Subcutaneous abdominal adipose tissue (tissue), 5 donors: ENCODE results near the gene BSG.
"Not testable (repeated sequence)": the region's sequence is repeated elsewhere in the genome, so short reads cannot be mapped to it uniquely, and the experiment has no call there.

ENCODE experiments used
- H3K27ac ChIP-seq: one replicate; pipeline ENCODE4 v1.7.0; 2013; ENCODE audit warnings: low read depth, mild to moderate bottlenecking, inconsistent platforms, low read length, moderate library complexity
- H3K27me3 ChIP-seq, 5 donors: one replicate each; pipeline ENCODE4 v1.7.0; 2013; ENCODE audit warnings: low read length in 5 of 5, inconsistent platforms in 1 of 5; ENCODE audit not compliant: control insufficient read depth in 5 of 5, insufficient read depth in 4 of 5
- H3K36me3 ChIP-seq, 5 donors: one replicate each; pipeline ENCODE4 v1.7.0; 2013; ENCODE audit warnings: low read length in 5 of 5; ENCODE audit not compliant: control insufficient read depth in 5 of 5, insufficient read depth in 5 of 5
- H3K4me1 ChIP-seq, 5 donors: one replicate each; pipeline ENCODE4 v1.7.0; 2013; ENCODE audit warnings: low read length in 5 of 5, mild to moderate bottlenecking in 3 of 5, moderate library complexity in 1 of 5; ENCODE audit not compliant: control insufficient read depth in 5 of 5, insufficient read depth in 5 of 5
- H3K4me3 ChIP-seq, 5 donors: one replicate each; pipeline ENCODE4 v1.7.0; 2013; ENCODE audit warnings: low read length in 5 of 5, low read depth in 1 of 5
- H3K9ac ChIP-seq, 5 donors: one replicate each; pipeline ENCODE4 v1.7.0; 2013; ENCODE audit warnings: low read length in 5 of 5, mild to moderate bottlenecking in 4 of 5, moderate library complexity in 3 of 5
- H3K9me3 ChIP-seq, 5 donors: one replicate each; pipeline ENCODE4 v1.7.0; 2013; ENCODE audit warnings: low read length in 5 of 5; ENCODE audit not compliant: control insufficient read depth in 5 of 5
- donor health status: healthy.
- donor health status: healthy.
- donor health status: healthy.
- donor health status: healthy.
- donor health status: healthy.

Gene BSG

DNA sequence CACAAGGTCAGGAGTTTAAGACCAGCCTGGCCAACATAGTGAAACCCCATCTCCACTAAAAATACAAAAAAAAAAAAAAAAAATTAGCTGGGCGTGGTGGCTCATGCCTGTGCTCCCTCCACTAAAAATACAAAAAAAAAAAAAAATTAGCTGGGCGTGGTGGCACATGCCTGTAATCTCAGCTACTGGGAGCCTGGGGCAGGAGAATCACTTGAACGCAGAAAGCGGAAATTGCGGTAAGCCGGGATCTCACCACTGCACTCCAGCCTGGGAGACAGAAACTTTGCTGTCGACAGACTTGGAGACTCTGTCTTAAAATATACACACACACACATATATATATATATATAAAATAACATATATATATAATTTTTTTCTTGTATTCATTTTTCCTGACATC is 54.2 kb downstream of the BSG start:
- not testable (repeated sequence) for H3K9ac ChIP-seq, H3K9me3 ChIP-seq, H3K4me3 ChIP-seq, H3K27ac ChIP-seq, H3K4me1 ChIP-seq, H3K27me3 ChIP-seq
- H3K36me3 ChIP-seq, result peaks cover 0 to 72% (median 47%) of the 10 kb centered on the region in 5 donors

DNA sequence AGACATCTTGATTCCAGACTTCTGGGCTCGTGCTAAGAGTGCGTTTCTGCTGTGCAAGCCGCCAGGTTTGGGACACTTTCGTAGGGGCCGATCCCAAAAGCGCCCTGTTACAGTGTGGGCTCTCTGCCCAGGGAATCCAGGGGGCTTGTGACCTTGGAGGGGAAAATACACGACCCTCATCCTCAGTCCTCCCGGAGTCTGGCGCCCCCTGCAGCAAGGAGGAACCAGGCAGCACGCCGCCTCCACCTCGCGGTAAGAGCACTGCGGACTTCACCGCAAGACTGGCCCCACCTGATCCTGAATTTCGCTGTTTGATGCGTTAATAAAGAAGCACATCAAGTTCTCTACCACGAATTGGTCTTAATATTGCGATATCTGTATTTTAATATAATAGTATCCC is 55.8 kb downstream of the BSG start:
- peaks cover 0 to 56% (median 34%) of the 10 kb centered on the region in 5 donors for H3K36me3 ChIP-seq
- no peaks in the 10 kb centered on the region for H3K9me3 ChIP-seq

DNA sequence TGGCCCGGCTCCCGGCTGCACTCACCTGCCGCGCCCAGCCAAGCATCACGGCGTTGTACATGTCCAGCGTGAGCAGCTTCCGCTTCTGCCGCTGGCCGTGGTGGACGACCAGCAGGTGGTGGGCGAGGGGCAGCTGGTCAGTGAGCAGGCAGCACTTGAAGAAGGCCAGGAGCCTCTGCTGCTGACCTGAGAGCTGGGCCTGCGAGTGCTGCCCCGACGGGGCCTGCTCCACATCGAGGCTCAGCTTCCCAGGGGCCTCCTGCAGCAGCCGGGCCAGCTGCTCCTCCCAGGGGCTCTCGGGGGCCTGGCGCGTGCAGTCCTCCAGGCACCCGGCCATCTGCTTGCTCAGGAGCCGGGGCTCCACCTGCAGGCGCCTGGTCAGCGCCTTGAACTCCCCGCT is 57.1 kb downstream of the BSG start:
- H3K4me3 ChIP-seq, H3K9me3 ChIP-seq, H3K27me3 ChIP-seq, H3K9ac ChIP-seq, H3K27ac ChIP-seq: not testable (repeated sequence)
- Histone ChIP-seq H3K36me3 (peaks cover 0 to 43% (median 21%) of the 10 kb centered on the region in 5 donors), H3K4me1 (peaks cover 0 to 24% (median 21%) of the 10 kb centered on the region in 5 donors)

More for the DNA sequence above, 55.8 kb downstream of the BSG start:
- H3K27me3 ChIP-seq, result no peaks in the 10 kb centered on the region
- no peak overlapping the region for H3K4me3 ChIP-seq
- H3K9ac ChIP-seq, result no peak overlapping the region
- no peak overlapping the region for H3K27ac ChIP-seq
- peaks cover 0 to 14% (median 13%) of the 10 kb centered on the region in 5 donors for H3K4me1 ChIP-seq

DNA sequence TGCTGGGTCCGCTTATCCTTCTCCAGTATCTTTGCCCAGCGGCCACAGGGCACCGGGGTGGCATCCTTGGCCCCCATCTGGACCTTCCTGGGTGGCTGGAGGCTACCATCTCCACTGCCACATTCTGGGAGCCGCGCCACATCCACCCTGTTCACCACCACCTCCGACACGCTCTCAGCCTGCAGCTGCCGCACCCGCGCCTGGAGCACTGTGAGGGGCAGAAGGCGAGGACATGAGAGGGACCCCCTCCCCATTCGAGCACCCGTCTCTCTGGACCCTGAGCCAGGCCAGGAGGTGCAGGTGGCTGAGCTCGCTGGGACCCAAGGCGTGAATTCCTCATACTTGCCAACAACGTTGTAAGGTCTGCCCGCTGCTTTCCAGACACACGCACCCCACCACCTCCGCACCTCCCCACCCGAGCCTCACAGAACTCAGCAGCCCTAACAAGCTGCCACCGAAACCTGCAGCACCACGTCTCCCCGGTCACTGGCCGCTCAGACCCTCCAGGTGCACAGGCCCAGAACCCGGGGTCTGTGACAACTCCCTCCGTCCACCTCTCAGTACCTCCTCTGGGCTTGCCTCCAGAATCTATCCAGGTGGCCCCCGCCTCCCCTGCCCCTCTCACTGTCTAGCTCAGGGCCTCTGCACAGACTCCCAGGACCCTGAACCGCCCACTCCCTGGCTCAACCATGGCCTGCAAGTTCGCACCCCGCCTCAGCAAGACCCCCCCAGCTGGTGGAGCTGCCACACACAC is 57.7 kb downstream of the BSG start:
- Histone ChIP-seq H3K27ac (no peak overlapping the region), H3K9me3 (no peaks in the 10 kb centered on the region), H3K4me3 (no peak overlapping the region), H3K27me3 (no peaks in the 10 kb centered on the region), H3K4me1 (peaks cover 0 to 24% (median 21%) of the 10 kb centered on the region in 5 donors), H3K9ac (no peak overlapping the region), H3K36me3 (peaks cover 0 to 37% (median 16%) of the 10 kb centered on the region in 5 donors)

DNA sequence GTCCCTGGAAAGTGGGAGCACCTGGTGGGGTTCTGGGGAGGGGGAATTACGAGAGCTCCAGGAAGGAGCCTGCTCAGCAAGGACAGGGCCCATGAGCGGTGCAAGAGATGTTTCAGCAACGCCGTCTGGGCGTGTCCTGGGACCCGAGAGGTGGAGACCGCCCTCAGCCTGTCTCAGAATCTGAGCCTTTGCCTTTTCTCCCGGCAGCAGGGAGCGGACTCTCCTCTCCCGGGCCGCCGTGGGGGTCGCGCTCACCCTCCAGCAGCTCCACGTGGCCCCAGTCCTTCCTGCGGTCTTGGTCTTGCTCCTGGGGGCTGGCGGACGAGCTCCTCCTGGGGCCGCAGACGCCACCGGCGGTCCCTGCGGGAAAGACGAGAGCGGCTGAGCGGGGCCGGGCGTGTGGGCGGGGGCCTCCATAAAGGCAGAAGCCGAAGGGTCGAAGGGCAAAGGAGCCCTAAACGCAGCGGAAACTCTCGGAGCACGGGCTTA is 60.2 kb downstream of the BSG start:
- peak overlapping the region; percentile 57 to 93 (median 87) for H3K4me3 ChIP-seq
- peak overlapping the region in 4 of 5 donors; percentile 84 to 91 (median 86) for H3K9ac ChIP-seq
- H3K27me3 ChIP-seq, result no peaks in the 10 kb centered on the region
- H3K36me3 ChIP-seq, result peaks cover 0 to 28% (median 10%) of the 10 kb centered on the region in 5 donors
- H3K27ac ChIP-seq, result peak overlapping the region; percentile 75
- H3K4me1 ChIP-seq, result peaks cover 0 to 24% (median 21%) of the 10 kb centered on the region in 5 donors
- H3K9me3 ChIP-seq, result no peaks in the 10 kb centered on the region
